ENCODE measurements around the gene CHRDL2. TPM values are rescaled to one million over a fixed set of nuclear protein-coding genes. Genes with fewer than 3 reads are reported as not detected.

CHRDL2 gene
- total RNA-seq, 1 experiment from 2014 or later, result 2.5 TPM

GRCh38 chr11:74707602-74708510 lies 23.4 kb downstream of the CHRDL2 start:
- POLR2A ChIA-PET, result no interaction called here
- no peaks in the 10 kb centered on the region for H3K36me3 ChIP-seq (ENCODE audit: control insufficient read depth, insufficient read depth, low read length)
- no peaks in the 10 kb centered on the region for H3K9me3 ChIP-seq
- CTCF ChIA-PET, result interaction anchor here (1.0 kb wide), 1 partner anchor 18 kb away, joined by 3 read pairs; no protein-coding TSS in a partner anchor
- no peak overlapping the region for H3K4me3 ChIP-seq (ENCODE audit: low read depth, low read length)
- no peaks in the 10 kb centered on the region for H3K27me3 Mint-ChIP-seq (ENCODE audit: insufficient read depth, unreplicated experiment)
- H3K4me1 Mint-ChIP-seq (ENCODE audit: low read depth, unreplicated experiment), result peaks cover 7% of the 10 kb centered on the region
- H3K9me3 Mint-ChIP-seq (ENCODE audit: unreplicated experiment), result no peaks in the 10 kb centered on the region
- BruUV-seq (replicated peaks), result no TSS peak
- no peak overlapping the region for H3K27ac Mint-ChIP-seq (ENCODE audit: unreplicated experiment)
- intact Hi-C loops (cut with micrococcal nuclease; ENCODE audit: unreplicated experiment), result loop anchor here (10.0 kb wide), 1 partner anchor 537 kb away; the partner anchor contains the start of gene TPBGL
- no peaks in the 10 kb centered on the region for H3K27me3 ChIP-seq (replicated peaks; ENCODE audit: control insufficient read depth, insufficient read depth, low read length)
- H3K4me1 ChIP-seq, result 0 out of 2 replicates have a peak, but pooled peaks cover 3% of the 10 kb centered on the region
- H3K4me3 Mint-ChIP-seq (ENCODE audit: unreplicated experiment), result no peak overlapping the region
- H3K36me3 Mint-ChIP-seq (ENCODE audit: insufficient read depth, unreplicated experiment), result no peaks in the 10 kb centered on the region
- no peak for DNase-seq
- TF ChIP-seq CTCF (IDR thresholded peaks at IDR 0.05; ENCODE audit: insufficient read depth in 1 of 2, low read depth in 1 of 2, low read length in 1 of 2, severe bottlenecking in 1 of 2, unreplicated experiment in 1 of 2), result no peak

GRCh38 chr11:74707182-74707581 lies 24.0 kb downstream of the CHRDL2 start:
- Mint-ChIP-seq H3K4me1 (ENCODE audit: low read depth, unreplicated experiment) (peaks cover 7% of the 10 kb centered on the region), H3K9me3 (ENCODE audit: unreplicated experiment) (no peaks in the 10 kb centered on the region), H3K36me3 (ENCODE audit: insufficient read depth, unreplicated experiment) (no peaks in the 10 kb centered on the region), H3K4me3 (ENCODE audit: unreplicated experiment) (no peak overlapping the region), H3K27ac (ENCODE audit: unreplicated experiment) (no peak overlapping the region), H3K27me3 (ENCODE audit: insufficient read depth, unreplicated experiment) (no peaks in the 10 kb centered on the region)
- Histone ChIP-seq H3K4me1 (0 out of 2 replicates have a peak, but pooled peaks cover 3% of the 10 kb centered on the region), H3K27me3 (replicated peaks; ENCODE audit: control insufficient read depth, insufficient read depth, low read length) (no peaks in the 10 kb centered on the region), H3K9me3 (no peaks in the 10 kb centered on the region), H3K36me3 (ENCODE audit: control insufficient read depth, insufficient read depth, low read length) (no peaks in the 10 kb centered on the region), H3K4me3 (ENCODE audit: low read depth, low read length) (no peak overlapping the region)
- ChIA-PET CTCF (interaction anchor here (1.2 kb wide), 1 partner anchor 22 kb away, joined by 3 read pairs; no protein-coding TSS in a partner anchor), POLR2A (no interaction called here)
- BruUV-seq (replicated peaks), result no TSS peak
- DNase-seq, result no peak
- intact Hi-C loops (cut with micrococcal nuclease; ENCODE audit: unreplicated experiment), result loop anchor here (10.0 kb wide), 1 partner anchor 538 kb away; the partner anchor contains the start of gene TPBGL
- TF ChIP-seq CTCF (IDR thresholded peaks at IDR 0.05; ENCODE audit: insufficient read depth in 1 of 2, low read depth in 1 of 2, low read length in 1 of 2, severe bottlenecking in 1 of 2, unreplicated experiment in 1 of 2), result no peak

- TF ChIP-seq CTCF (IDR thresholded peaks at IDR 0.05; ENCODE audit: insufficient read depth in 1 of 2, low read depth in 1 of 2, low read length in 1 of 2, severe bottlenecking in 1 of 2, unreplicated experiment in 1 of 2), result no peak
- H3K4me1 ChIP-seq, result no peaks in the 10 kb centered on the region
- BruUV-seq (replicated peaks), result no TSS peak
- CTCF ChIA-PET, result interaction anchor here (0.6 to 3.2 kb wide), 11 partner anchors 9 to 732 kb away, joined by 3 to 158 read pairs (median 7); no protein-coding TSS in a partner anchor
- no peak overlapping the region for H3K4me3 ChIP-seq (ENCODE audit: low read depth, low read length)
- H3K27me3 Mint-ChIP-seq (ENCODE audit: insufficient read depth, unreplicated experiment), result no peaks in the 10 kb centered on the region
- H3K4me3 Mint-ChIP-seq (ENCODE audit: unreplicated experiment), result no peak overlapping the region
- no peaks in the 10 kb centered on the region for H3K9me3 Mint-ChIP-seq (ENCODE audit: unreplicated experiment)
- H3K9me3 ChIP-seq, result no peaks in the 10 kb centered on the region
- no peaks in the 10 kb centered on the region for H3K36me3 ChIP-seq (ENCODE audit: control insufficient read depth, insufficient read depth, low read length)
- no peak overlapping the region for H3K27ac Mint-ChIP-seq (ENCODE audit: unreplicated experiment)
- H3K27me3 ChIP-seq (replicated peaks; ENCODE audit: control insufficient read depth, insufficient read depth, low read length), result no peaks in the 10 kb centered on the region
- no peaks in the 10 kb centered on the region for H3K36me3 Mint-ChIP-seq (ENCODE audit: insufficient read depth, unreplicated experiment)
- intact Hi-C loops (cut with micrococcal nuclease; ENCODE audit: unreplicated experiment), result loop anchor here (10.0 kb wide), 1 partner anchor 542 kb away; the partner anchor contains the start of gene TPBGL
- H3K4me1 Mint-ChIP-seq (ENCODE audit: low read depth, unreplicated experiment), result no peaks in the 10 kb centered on the region
- no peak for DNase-seq
- POLR2A ChIA-PET, result no interaction called here
Measured at GRCh38 chr11:74703211-74703610, 28.0 kb downstream of the CHRDL2 start.
